GM19452 (cell line): Measurements from ENCODE around the gene SYTL5.

ENCODE experiments used
- ATAC-seq: cut with Tn5 transposase; IDR thresholded peaks from one replicate; pipeline ENCODE4 v1.9.1; 2021; ENCODE audit not compliant: unreplicated experiment

SYTL5 gene

GRCh38 chrX:38138157-38138891 is 132.0 kb downstream of the SYTL5 start:
- ATAC-seq, result no peak

DNA sequence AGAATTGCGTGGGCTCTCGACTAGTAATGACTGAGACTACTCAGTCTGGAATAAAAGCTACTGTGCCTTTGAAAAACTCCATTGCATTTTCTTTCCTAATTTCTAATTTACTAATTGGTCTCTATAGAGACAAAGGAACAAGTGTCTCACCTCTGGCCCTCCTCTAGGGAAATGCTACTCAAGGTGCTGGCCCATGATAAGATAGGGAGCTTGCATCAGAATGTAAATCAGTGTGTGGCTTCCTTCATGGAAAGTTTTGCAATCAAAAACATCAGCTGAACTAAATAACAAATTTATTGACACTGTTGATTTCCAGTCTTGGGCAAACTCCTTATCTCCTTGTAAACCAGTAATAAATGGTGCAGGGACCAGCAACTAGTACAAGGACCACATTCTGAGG is 132.5 kb downstream of the SYTL5 start:
- no peak for ATAC-seq

- no peak for ATAC-seq
These were observed 136.3 kb downstream of the SYTL5 start for GRCh38 chrX:38142610-38143009.

DNA sequence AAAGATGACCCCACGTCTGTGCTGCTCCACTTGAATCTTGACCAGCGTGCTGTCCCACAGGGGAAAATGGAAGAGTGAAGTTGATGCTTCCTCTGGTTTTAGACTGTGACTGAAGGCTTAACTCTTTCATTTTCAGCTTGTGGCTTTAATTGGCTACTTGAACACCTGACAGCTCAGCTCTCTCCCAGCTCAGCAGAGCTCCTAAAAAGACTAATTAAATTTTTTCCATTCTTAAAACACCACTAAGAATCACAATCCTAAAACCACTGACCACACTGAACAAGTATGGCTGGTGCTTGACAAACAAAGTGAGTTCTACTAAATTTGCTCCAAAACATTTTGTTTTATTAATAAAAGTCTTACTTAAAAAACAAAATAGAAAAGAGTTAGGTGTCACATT is 142.7 kb downstream of the SYTL5 start:
- ATAC-seq, result no peak

GRCh38 chrX:38150993-38151392 is 144.6 kb downstream of the SYTL5 start:
- no peak for ATAC-seq

DNA sequence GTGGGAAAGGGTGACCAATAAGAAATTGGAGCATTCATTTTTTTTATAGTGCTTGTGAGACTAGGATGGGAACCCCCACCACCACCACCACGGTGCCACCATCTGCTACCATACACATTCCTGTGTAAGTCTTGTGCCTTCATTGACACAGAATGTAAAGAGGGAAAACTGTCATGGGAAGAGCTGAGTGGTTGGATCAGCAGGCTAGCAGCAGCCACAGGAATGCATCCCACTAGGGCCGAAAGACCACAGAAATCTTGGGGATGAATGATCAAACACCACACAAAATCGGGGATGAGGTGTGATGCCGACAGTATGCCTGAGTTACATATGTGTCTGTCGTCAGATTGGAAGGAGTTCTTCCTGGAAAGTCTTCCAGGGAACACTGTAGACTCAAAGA is 145.1 kb downstream of the SYTL5 start:
- ATAC-seq, result no peak

DNA sequence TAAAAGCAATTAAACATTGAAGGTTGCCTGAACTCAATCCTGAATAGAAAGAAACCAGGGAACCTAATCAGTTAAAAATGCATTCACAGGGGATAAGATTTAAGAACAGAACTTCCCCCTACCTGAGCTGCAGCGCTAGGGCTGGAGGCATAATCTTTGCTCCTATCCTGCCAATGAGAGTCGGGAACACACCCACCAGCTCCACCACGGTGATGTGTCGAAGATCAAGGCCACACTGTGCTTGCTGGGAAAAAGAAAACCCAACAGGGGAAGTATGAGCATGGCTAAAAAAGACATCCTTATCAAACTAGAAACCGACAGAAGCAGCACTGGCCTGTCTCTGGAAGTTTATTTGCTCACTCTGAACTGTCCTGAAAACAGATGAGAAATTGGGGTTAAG is 148.0 kb downstream of the SYTL5 start:
- ATAC-seq, result no peak

- ATAC-seq, result no peak
These were observed 148.5 kb downstream of the SYTL5 start for GRCh38 chrX:38154818-38155217.

- ATAC-seq, result no peak
These were observed 150.5 kb downstream of the SYTL5 start for GRCh38 chrX:38156838-38157237.

GRCh38 chrX:38163193-38163592 is 156.8 kb downstream of the SYTL5 start:
- no peak for ATAC-seq

GRCh38 chrX:38165023-38165422 is 158.7 kb downstream of the SYTL5 start:
- no peak for ATAC-seq

- no peak for ATAC-seq
These were observed 160.2 kb downstream of the SYTL5 start for GRCh38 chrX:38166478-38167083.

DNA sequence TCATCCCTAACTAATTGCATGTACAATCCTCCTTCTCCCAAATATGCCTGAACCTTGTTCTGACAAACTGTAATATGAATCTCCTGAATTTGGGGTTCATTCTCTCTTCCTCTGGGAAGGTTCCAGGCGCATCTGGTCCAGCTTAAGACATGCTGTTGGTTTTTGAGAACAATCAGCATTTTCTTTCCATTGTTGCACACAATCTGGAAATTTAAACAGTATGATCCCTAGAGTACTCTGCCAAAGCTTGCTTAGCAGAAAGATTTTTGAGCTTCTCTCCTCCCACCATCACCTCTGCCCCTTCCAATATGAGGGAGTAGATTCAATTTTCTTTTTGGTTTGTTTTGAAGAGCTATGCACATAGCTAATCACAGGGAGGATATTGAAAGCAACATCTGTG is 164.2 kb downstream of the SYTL5 start:
- ATAC-seq, result no peak

DNA sequence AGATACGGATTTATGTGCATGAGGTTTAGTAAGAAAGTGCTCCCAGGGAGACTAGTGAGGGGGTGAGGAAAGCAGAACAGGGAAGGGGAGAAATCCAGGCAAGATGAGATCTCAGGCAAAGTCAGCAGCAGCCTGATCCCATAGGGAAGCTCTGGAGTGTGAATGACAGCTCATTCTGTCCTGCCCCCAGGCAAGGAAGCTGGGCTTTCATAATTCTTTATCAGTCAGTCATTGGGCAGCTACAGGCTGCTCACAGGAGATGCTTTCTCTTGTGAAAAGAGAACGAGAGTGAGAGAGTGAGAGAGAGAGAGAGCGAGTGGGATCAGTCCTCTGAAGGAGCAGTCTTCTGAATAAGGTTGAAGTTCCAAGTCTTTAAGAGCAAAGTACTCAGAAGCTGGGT is 166.2 kb downstream of the SYTL5 start:
- no peak for ATAC-seq

GRCh38 chrX:38175139-38175538 is 168.8 kb downstream of the SYTL5 start:
- ATAC-seq, result no peak

- no peak for ATAC-seq
These were observed 172.0 kb downstream of the SYTL5 start for GRCh38 chrX:38178396-38178795.
